Measurements from ENCODE around the gene RASA2. TPM values are rescaled to one million over a fixed set of nuclear protein-coding genes. Genes with fewer than 3 reads are reported as not detected.

The RASA2 gene
- total and polyA plus RNA-seq, 2 of the 8 experiments (the other 6 are each of a cell fraction or from before 2014, with no cell fraction given) = 3.5 to 15.9 TPM

DNA sequence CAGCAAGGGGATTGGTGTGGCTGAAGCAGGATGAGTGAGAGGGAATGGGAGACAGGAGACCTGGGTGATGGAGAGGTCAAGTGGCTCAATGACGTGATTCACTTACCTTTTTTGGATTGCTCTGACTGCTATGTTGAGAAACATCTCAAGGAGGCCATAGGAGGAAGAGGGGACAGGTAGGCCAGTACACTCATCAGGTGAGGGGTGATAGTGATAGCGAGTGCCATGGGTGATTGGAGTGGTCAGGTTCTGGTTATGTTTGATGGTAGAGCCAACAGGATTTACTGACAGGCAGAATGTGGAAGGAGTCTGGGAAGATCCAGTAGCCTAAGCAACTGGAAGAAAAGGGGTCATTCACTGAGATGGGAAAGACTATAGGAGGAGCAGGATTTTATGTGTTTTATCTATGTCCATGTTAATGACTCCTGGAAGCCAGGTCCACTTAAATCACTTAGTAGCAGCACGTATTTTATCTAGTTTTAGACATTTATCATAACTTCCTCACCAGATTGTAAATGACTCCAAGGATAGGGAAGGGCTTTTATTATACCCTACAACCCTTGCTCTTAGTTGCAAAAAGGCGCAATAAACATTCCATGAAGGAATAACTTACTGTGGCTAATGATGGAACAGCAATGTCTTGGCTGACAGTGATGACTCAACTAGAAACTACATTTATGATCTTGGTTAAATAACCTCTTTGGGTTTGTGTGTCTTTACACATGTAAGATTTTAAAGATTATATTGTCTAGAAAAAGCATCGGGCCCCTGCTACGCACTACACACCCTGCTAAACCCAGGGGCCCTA is 131.5 kb downstream of the RASA2 start (continued):
- no peak for TF ChIP-seq ATF2 (IDR thresholded peaks at IDR 0.05; ENCODE audit: low read length)
- no peak for TF ChIP-seq NANOG (IDR thresholded peaks at IDR 0.05; ENCODE audit: insufficient read depth, low read depth, low read length, poor library complexity, severe bottlenecking)
- no peak for TF ChIP-seq TEAD4 (IDR thresholded peaks at IDR 0.05; ENCODE audit: low read depth, low read length)
- TF ChIP-seq HDAC6 (IDR thresholded peaks at IDR 0.05; ENCODE audit: low read depth, low read length) = no peak
- TF ChIP-seq CEBPB (IDR thresholded peaks at IDR 0.05; ENCODE audit: low read depth, low read length) = no peak
- no peak for TF ChIP-seq ZNF274 (IDR thresholded peaks at IDR 0.05; ENCODE audit: borderline replicate concordance, extremely low read depth, low read length)
- no peak for TF ChIP-seq GABPA (IDR thresholded peaks at IDR 0.05; ENCODE audit: borderline replicate concordance, insufficient read depth, low read length)

Measured in H1 (cell line).